GM21717 (cell line): ENCODE measurements around the gene GAP43.

Experiments used
- ATAC-seq: cut with Tn5 transposase; IDR thresholded peaks from one replicate; pipeline ENCODE4 v1.9.1; 2021; ENCODE audit warnings: mild to moderate bottlenecking, moderate library complexity; ENCODE audit not compliant: unreplicated experiment

Gene GAP43

GRCh38 chr3:115660646-115661337 is 37.5 kb downstream of the GAP43 start:
- no peak for ATAC-seq

GRCh38 chr3:115662356-115662755 is 39.0 kb downstream of the GAP43 start:
- no peak for ATAC-seq

- no peak for ATAC-seq
Observed at GRCh38 chr3:115663414-115663813, 40.1 kb downstream of the GAP43 start.

- ATAC-seq = no peak
Observed at GRCh38 chr3:115666081-115666480, 42.8 kb downstream of the GAP43 start.

- peak; percentile 65 for ATAC-seq
Observed at GRCh38 chr3:115666920-115667737, 43.8 kb downstream of the GAP43 start.

GRCh38 chr3:115667738-115668065 is 44.4 kb downstream of the GAP43 start:
- ATAC-seq = peak; percentile 31

GRCh38 chr3:115670911-115671310 is 47.6 kb downstream of the GAP43 start:
- ATAC-seq = no peak

- ATAC-seq = no peak
Observed at GRCh38 chr3:115671761-115672455, 48.6 kb downstream of the GAP43 start.

GRCh38 chr3:115673881-115674280 is 50.6 kb downstream of the GAP43 start:
- ATAC-seq = no peak

GRCh38 chr3:115676336-115676735 is 53.0 kb downstream of the GAP43 start:
- no peak for ATAC-seq

- no peak for ATAC-seq
Observed at GRCh38 chr3:115680803-115681345, 57.6 kb downstream of the GAP43 start.

GRCh38 chr3:115681736-115682135 is 58.4 kb downstream of the GAP43 start:
- ATAC-seq = no peak

GRCh38 chr3:115683305-115683704 is 60.0 kb downstream of the GAP43 start:
- no peak for ATAC-seq

GRCh38 chr3:115683773-115684172 is 60.5 kb downstream of the GAP43 start:
- no peak for ATAC-seq

- peak; percentile 82 for ATAC-seq
Observed at GRCh38 chr3:115685097-115685496, 61.8 kb downstream of the GAP43 start.

GRCh38 chr3:115687721-115688120 is 64.4 kb downstream of the GAP43 start:
- no peak for ATAC-seq

GRCh38 chr3:115688418-115688817 is 65.1 kb downstream of the GAP43 start:
- no peak for ATAC-seq

GRCh38 chr3:115689928-115690327 is 66.6 kb downstream of the GAP43 start:
- no peak for ATAC-seq

GRCh38 chr3:115691964-115692363 is 68.7 kb downstream of the GAP43 start:
- no peak for ATAC-seq

- ATAC-seq = peak; percentile 92
Observed at GRCh38 chr3:115692887-115693524, 69.7 kb downstream of the GAP43 start.

GRCh38 chr3:115693868-115694267 is 70.6 kb downstream of the GAP43 start:
- ATAC-seq = no peak
